WI38 (cell line): Measurements from ENCODE around the gene MOB3C.

Source experiments
- H3K4me3 ChIP-seq: 2 replicates; pipeline ENCODE4 v1.5.1; 2011; ENCODE audit warnings: low read depth, mild to moderate bottlenecking, control low read depth, low read length
- TF ChIP-seq, protein P1 (sequence below): IDR thresholded peaks from 2 replicates; pipeline ENCODE4 v1.5.1; 2012; ENCODE audit warnings: low read depth, mild to moderate bottlenecking, control low read depth, low read length

Gene MOB3C

DNA sequence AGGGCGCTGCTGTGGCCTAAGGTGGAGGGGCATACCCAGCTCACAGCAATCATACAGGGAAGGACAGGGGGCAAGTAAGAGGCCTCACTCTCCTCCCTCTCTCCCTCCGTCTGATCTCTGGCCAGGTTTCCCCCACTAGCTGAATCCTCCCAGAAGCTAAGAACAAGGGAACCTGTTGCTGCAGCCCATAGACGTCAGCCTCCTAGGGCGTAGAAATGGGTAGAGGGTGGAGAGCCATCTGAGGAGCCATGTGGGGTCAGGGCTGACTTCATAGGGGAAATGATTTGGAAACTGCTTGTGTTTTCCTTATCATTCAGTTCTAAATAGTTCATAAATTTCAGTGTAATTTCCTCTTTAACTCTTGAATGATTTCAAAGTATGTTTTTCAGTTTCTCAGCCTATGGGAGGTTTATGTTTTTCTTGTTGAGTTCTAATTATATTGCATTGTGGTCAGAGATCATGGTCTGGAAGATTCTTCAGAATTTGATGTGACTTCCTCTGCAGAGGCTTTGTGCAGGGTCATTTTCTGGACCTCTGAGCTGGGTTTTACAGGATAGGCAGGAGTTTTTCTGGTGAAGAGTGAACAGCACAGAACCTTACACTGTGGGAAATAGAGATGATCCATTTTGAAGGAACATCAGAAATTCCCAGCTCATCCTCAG is 2.3 kb upstream of the MOB3C start:
- TF ChIP-seq, protein P1, sequence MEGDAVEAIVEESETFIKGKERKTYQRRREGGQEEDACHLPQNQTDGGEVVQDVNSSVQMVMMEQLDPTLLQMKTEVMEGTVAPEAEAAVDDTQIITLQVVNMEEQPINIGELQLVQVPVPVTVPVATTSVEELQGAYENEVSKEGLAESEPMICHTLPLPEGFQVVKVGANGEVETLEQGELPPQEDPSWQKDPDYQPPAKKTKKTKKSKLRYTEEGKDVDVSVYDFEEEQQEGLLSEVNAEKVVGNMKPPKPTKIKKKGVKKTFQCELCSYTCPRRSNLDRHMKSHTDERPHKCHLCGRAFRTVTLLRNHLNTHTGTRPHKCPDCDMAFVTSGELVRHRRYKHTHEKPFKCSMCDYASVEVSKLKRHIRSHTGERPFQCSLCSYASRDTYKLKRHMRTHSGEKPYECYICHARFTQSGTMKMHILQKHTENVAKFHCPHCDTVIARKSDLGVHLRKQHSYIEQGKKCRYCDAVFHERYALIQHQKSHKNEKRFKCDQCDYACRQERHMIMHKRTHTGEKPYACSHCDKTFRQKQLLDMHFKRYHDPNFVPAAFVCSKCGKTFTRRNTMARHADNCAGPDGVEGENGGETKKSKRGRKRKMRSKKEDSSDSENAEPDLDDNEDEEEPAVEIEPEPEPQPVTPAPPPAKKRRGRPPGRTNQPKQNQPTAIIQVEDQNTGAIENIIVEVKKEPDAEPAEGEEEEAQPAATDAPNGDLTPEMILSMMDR, result no peak
- H3K4me3 ChIP-seq, result no peak overlapping the region

DNA sequence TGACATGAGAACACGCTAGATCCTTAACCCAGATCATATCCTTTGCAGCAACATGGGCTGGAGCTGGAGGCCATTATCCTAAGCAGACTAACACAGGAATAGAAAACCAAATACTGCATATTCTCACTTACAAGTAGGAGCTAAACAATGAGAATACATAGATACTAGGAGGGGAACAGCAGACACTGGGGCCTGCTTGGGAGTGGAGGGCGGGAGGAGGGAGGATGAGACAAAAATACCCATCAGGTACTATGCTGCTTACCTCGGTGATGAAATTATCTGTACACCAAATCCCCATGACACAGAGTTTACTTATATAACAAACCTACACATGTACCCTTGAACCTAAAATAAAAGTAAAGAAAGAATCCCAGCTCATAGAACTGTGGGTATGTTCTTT is 1.2 kb upstream of the MOB3C start:
- TF ChIP-seq, protein P1, result no peak
- H3K4me3 ChIP-seq, result no peak overlapping the region

DNA sequence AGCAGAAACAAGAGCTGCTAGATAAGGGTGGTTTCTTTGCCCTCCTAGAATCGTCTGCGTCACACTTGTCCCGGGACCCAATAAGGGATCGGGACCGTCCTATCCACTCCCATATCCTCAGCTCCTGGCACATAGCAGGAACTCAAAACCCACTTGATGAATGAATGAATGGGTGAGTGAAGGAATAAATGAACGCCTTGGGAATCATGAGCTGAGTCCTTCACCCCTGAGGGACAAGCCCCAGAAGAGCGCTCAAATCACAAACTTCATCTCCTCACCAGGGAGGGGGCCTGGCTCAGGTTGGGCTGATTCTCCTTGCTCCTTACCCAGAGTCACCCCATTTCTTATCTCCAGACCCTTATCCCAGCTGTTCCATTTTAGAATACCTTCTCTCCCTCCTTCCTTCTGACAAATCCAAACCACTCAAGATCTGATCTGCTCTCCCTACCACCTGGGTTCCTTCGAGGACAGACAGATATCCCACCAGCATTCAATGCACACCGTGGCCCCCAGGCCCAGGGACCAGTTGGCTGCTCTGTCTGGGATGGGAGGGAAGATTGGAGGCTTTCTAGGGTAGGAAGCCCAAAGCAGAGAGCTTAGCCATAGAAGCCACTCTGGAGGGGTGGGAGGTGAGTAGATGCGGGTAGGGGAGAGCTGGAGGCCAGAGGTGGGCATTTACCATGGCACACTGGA is 643 bp upstream of the MOB3C start:
- peak overlapping the region; percentile 72 for H3K4me3 ChIP-seq
- TF ChIP-seq, protein P1, result no peak

DNA sequence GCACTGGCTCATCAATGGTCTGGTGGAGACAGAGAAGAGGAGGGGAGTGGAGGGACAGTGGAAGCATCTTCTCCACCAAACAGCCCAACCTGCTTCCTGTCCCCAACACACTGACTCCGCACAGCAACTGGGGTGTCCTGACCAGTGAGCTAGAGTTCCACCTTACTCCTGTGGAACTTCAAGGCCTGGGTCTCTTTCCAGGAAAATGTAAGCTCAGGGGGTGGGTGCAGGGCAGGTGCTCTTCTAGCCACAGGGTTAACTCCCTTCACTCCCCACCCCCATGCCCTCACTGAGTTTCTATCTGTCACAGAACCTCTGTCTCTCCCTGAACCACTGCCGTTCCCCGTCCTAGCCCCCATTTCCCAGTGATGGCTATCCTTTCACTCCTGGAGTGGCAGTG is 876 bp downstream of the MOB3C start:
- peak overlapping the region; percentile 72 for H3K4me3 ChIP-seq
- TF ChIP-seq, protein P1, result no peak

DNA sequence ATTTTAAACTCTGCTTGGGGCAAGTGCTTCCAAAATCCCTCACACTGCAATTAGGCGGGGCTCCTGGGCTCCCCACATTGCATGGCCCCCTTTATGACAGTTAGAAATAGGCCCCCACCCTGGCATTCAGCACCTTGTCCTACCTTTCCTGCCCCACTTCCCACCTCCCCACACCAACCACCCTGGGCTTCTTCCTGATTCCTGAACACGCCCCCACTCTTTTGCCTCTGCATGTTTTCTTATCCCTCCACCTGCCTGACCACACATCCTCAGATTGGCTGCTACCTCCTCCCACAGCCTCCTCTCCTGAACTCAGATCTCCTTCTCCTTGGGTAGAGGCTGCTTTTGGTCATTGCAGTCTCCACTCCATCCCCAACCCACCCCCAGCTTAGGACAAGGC is 1.5 kb downstream of the MOB3C start:
- no peak overlapping the region for H3K4me3 ChIP-seq
- TF ChIP-seq, protein P1, result no peak

DNA sequence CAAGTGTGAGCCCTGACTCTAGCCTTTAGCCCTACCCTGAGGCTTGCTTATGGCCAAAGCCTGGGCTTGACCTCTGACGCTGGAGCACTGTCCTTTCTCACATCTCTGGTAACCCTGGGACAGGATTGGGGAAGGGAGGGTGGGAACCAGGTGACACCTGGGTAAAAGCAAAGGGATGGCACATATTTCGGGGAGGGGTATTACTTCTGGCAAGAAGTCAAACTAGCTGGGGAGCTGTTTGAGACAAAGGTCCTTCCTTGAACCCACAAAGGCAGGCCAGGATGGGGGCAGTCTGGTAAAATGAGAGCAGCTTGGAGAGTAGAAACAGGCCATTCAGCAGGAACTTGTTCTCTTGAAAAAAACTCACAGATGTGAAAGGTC is 2.0 kb downstream of the MOB3C start:
- no peak overlapping the region for H3K4me3 ChIP-seq
- TF ChIP-seq, protein P1, result no peak

DNA sequence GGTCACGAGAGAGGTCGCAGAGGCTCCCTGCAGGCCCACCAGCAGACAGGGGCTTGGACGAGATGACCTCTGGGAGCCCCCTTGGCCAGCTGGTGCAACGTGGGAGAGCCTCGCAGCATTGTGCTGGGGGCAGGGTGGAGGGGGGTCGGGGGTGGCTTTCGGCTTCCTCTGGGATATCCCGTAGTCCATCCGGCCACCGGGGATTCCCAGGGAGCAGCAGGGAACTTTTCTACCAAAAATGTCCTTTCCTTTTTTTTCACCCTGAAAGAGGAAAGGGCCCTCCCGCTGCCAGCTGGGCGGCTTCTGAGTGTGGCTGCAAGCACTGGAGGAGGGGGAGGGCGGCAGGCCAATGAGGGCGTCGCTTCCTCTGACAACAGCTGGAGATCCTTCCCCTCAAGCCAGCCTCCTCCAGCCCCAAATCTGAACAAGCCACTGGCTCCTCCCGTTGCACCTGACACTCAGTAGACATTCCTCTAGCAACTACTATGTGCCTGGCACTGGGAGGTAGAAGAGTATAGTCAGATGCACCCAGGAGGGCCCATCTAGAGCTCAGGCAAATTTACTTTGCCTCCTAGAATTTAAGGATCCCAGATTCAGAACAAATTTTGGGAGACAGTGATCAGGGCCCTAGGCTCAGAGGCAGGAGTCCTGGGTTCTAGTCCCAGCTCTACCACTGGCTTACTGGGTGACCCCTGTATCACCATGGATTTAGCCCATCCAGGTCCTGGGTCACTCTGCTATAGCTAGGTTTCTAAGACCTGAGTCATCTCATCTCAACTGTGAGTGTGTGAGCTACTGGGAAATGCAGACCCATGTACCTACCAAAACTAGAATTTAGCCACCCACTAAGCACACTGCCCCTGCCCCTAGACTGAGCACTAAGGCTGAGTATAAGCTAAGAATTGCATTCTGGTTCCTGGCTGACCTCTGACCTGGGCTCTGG is 2.7 kb downstream of the MOB3C start:
- TF ChIP-seq, protein P1, result no peak
- 0 out of 2 replicates have a peak overlapping the region, but pooled peaks have one; percentile 18 for H3K4me3 ChIP-seq
